ENCODE data around the gene HMX3.

HMX3 gene

GRCh38 chr10:123126246-123126645 is 9.5 kb upstream of the HMX3 start:
- peaks cover 10% of the 10 kb centered on the region for H3K27me3 ChIP-seq (ENCODE audit: insufficient read depth, low read length, poor library complexity)
- no peak for DNase-seq
- H3K4me1 ChIP-seq (ENCODE audit: insufficient read depth, low read length): no peaks in the 10 kb centered on the region
- H3K4me3 ChIP-seq (ENCODE audit: low read depth in 1 of 2, low read length in 2 of 2): no peak overlapping the region
- H4K20me1 ChIP-seq (ENCODE audit: insufficient read depth, low read length): no peaks in the 10 kb centered on the region
- TF ChIP-seq EZH2 (IDR thresholded peaks at IDR 0.05; ENCODE audit: borderline replicate concordance, low read depth, low read length, severe bottlenecking): no peak
- no peak for TF ChIP-seq CTCF (IDR thresholded peaks at IDR 0.05; ENCODE audit: borderline replicate concordance, extremely low read depth, low read length, poor library complexity, severe bottlenecking)
- no peak overlapping the region for H2AFZ ChIP-seq (ENCODE audit: low read depth, low read length)
- H3K36me3 ChIP-seq (ENCODE audit: insufficient read depth, low read length): no peaks in the 10 kb centered on the region
- no peak for ATAC-seq (ENCODE audit: insufficient read depth, low read depth)
- H3K27ac ChIP-seq (ENCODE audit: low read length): no peak overlapping the region
- no peaks in the 10 kb centered on the region for H3K79me2 ChIP-seq (ENCODE audit: insufficient read depth, low read length)
- no peak overlapping the region for H3K4me2 ChIP-seq (ENCODE audit: insufficient read depth, low read length)
- H3K9ac ChIP-seq (ENCODE audit: low read depth, low read length): no peak overlapping the region
- no peaks in the 10 kb centered on the region for H3K9me3 ChIP-seq (ENCODE audit: insufficient read depth, low read length, severe bottlenecking)

- Histone ChIP-seq H3K36me3 (ENCODE audit: insufficient read depth, low read length) (no peaks in the 10 kb centered on the region), H3K9me3 (ENCODE audit: insufficient read depth, low read length, severe bottlenecking) (no peaks in the 10 kb centered on the region), H4K20me1 (ENCODE audit: insufficient read depth, low read length) (0 out of 2 replicates have a peak, but pooled peaks cover 3% of the 10 kb centered on the region), H3K79me2 (ENCODE audit: insufficient read depth, low read length) (no peaks in the 10 kb centered on the region), H3K27me3 (ENCODE audit: insufficient read depth, low read length, poor library complexity) (peaks cover 5% of the 10 kb centered on the region), H3K4me3 (ENCODE audit: low read depth in 1 of 2, low read length in 2 of 2) (no peak overlapping the region), H3K4me1 (ENCODE audit: insufficient read depth, low read length) (no peaks in the 10 kb centered on the region), H3K9ac (ENCODE audit: low read depth, low read length) (no peak overlapping the region), H2AFZ (ENCODE audit: low read depth, low read length) (no peak overlapping the region), H3K27ac (ENCODE audit: low read length) (no peak overlapping the region), H3K4me2 (ENCODE audit: insufficient read depth, low read length) (no peak overlapping the region)
- ATAC-seq (ENCODE audit: insufficient read depth, low read depth) (no peak), DNase-seq (no peak)
- TF ChIP-seq EZH2 (IDR thresholded peaks at IDR 0.05; ENCODE audit: borderline replicate concordance, low read depth, low read length, severe bottlenecking) (no peak), CTCF (IDR thresholded peaks at IDR 0.05; ENCODE audit: borderline replicate concordance, extremely low read depth, low read length, poor library complexity, severe bottlenecking) (no peak)
Observed at GRCh38 chr10:123129618-123130271, 6.0 kb upstream of the HMX3 start.

GRCh38 chr10:123132576-123133477 is 2.9 kb upstream of the HMX3 start:
- peak; percentile 81 for TF ChIP-seq CTCF (IDR thresholded peaks at IDR 0.05; ENCODE audit: borderline replicate concordance, extremely low read depth, low read length, poor library complexity, severe bottlenecking)
- TF ChIP-seq EZH2 (IDR thresholded peaks at IDR 0.05; ENCODE audit: borderline replicate concordance, low read depth, low read length, severe bottlenecking): no peak
- 0 out of 2 replicates have a peak, but pooled peaks cover 3% of the 10 kb centered on the region for H4K20me1 ChIP-seq (ENCODE audit: insufficient read depth, low read length)

More at GRCh38 chr10:123132576-123133477, 2.9 kb upstream of the HMX3 start:
- H3K27ac ChIP-seq (ENCODE audit: low read length): no peak overlapping the region
- no peaks in the 10 kb centered on the region for H3K79me2 ChIP-seq (ENCODE audit: insufficient read depth, low read length)
- ATAC-seq (ENCODE audit: insufficient read depth, low read depth) (peak; percentile 84), DNase-seq (peak; percentile 71)
- H3K9ac ChIP-seq (ENCODE audit: low read depth, low read length): no peak overlapping the region
- H3K4me3 ChIP-seq (ENCODE audit: low read depth in 1 of 2, low read length in 2 of 2): no peak overlapping the region
- no peaks in the 10 kb centered on the region for H3K36me3 ChIP-seq (ENCODE audit: insufficient read depth, low read length)
- H3K9me3 ChIP-seq (ENCODE audit: insufficient read depth, low read length, severe bottlenecking): no peaks in the 10 kb centered on the region
- peaks cover 5% of the 10 kb centered on the region for H3K27me3 ChIP-seq (ENCODE audit: insufficient read depth, low read length, poor library complexity)
- no peak overlapping the region for H2AFZ ChIP-seq (ENCODE audit: low read depth, low read length)
- H3K4me1 ChIP-seq (ENCODE audit: insufficient read depth, low read length): no peaks in the 10 kb centered on the region
- H3K4me2 ChIP-seq (ENCODE audit: insufficient read depth, low read length): no peak overlapping the region

All from DND-41 (cell line).